Measurements from ENCODE around the gene PLK4. TPM values are rescaled to one million over a fixed set of nuclear protein-coding genes. Genes with fewer than 3 reads are reported as not detected.

The PLK4 gene
- total RNA-seq, 1 donor from 2014 or later = 0.69 TPM

- TF ChIP-seq, protein P1, sequence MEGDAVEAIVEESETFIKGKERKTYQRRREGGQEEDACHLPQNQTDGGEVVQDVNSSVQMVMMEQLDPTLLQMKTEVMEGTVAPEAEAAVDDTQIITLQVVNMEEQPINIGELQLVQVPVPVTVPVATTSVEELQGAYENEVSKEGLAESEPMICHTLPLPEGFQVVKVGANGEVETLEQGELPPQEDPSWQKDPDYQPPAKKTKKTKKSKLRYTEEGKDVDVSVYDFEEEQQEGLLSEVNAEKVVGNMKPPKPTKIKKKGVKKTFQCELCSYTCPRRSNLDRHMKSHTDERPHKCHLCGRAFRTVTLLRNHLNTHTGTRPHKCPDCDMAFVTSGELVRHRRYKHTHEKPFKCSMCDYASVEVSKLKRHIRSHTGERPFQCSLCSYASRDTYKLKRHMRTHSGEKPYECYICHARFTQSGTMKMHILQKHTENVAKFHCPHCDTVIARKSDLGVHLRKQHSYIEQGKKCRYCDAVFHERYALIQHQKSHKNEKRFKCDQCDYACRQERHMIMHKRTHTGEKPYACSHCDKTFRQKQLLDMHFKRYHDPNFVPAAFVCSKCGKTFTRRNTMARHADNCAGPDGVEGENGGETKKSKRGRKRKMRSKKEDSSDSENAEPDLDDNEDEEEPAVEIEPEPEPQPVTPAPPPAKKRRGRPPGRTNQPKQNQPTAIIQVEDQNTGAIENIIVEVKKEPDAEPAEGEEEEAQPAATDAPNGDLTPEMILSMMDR (IDR thresholded peaks at IDR 0.05) = no peak
- Histone ChIP-seq H3K4me1 (no peaks in the 10 kb centered on the region), H3K27ac (no peak overlapping the region), H3K9me3 (no peaks in the 10 kb centered on the region), H3K27me3 (no peaks in the 10 kb centered on the region), H3K36me3 (peaks cover 15% of the 10 kb centered on the region), H3K4me3 (no peak overlapping the region)
- DNase-seq (no peak), ATAC-seq (no peak)
- intact Hi-C loops (cut with DNase I) = no loop called here
Measured at GRCh38 chr4:127936974-127937373, 56.3 kb downstream of the PLK4 start.

Other genes with a start within 250 kb of the PLK4 start
- gene INTU, start 247.9 kb upstream of the PLK4 start, total RNA-seq = 11.4 TPM
- gene SLC25A31, start 150.5 kb upstream of the PLK4 start, total RNA-seq = not detected
- gene HSPA4L, start 98.6 kb upstream of the PLK4 start, total RNA-seq = 5.7 TPM
- 27.8 TPM for gene MFSD8, start 84.3 kb downstream of the PLK4 start, total RNA-seq
- gene ABHD18, start 84.5 kb downstream of the PLK4 start, total RNA-seq = 14.4 TPM
- 16.8 TPM for gene LARP1B, start 180.4 kb downstream of the PLK4 start, total RNA-seq